A673 (cell line): Measurements from ENCODE around the gene RAB6D. TPM values are rescaled to one million over a fixed set of nuclear protein-coding genes. Genes with fewer than 3 reads are reported as not detected.

Experiments
- total RNA-seq: library from RNA; stranded (reverse); gene quantifications from 2 replicates; pipeline ENCODE4 v1.2.3, GENCODE V29; 2021

The RAB6D gene
- total RNA-seq, 1 experiment from 2014 or later, result not detected

Other genes starting within 250 kb of the RAB6D start
- gene POTEE, start 154.6 kb downstream of the RAB6D start, total RNA-seq, result 0.07 and 0.09 TPM in 2 replicates
- gene TUBA3D, start 112.0 kb upstream of the RAB6D start, total RNA-seq, result not detected in 2 replicates
- 126 and 149 TPM in 2 replicates for gene MZT2A, start 128.2 kb upstream of the RAB6D start, total RNA-seq
- gene CCDC74A, start 163.7 kb upstream of the RAB6D start, total RNA-seq, result 7.0 and 11.0 TPM in 2 replicates